T-helper 2 cell treated with Interferon-gamma antibody and Interleukin-4, amounts not matched to agents 100 ng/mL and 5 ng/mL, for 36 hours (primary cell): ENCODE results near the gene HOXD13. TPM values are rescaled to one million over a fixed set of nuclear protein-coding genes. Genes with fewer than 3 reads are reported as not detected.

Experiments
- intact Hi-C: fragments of 100-400 bp; cut with micrococcal nuclease; formaldehyde crosslinking; loops from one replicate; pipeline ENCODE4 v1.15.1; 2023
- total RNA-seq: library from RNA; stranded (reverse); gene quantifications from 2 replicates; pipeline ENCODE4 v1.2.3, GENCODE V29; 2022

HOXD13 gene
- total RNA-seq, 1 donor from 2014 or later: not detected

- intact Hi-C loops: loop anchor here (1.0 to 5.0 kb wide), 5 partner anchors 315 to 1007 kb away; no protein-coding TSS in a partner anchor
These were observed 48.2 kb downstream of the HOXD13 start for GRCh38 chr2:176140513-176141317.

GRCh38 chr2:176142281-176142680, 49.8 kb downstream of the HOXD13 start:
- intact Hi-C loops: loop anchor here (5.0 kb wide), 3 partner anchors 410 to 1005 kb away; no protein-coding TSS in a partner anchor

Other genes starting within 250 kb of the HOXD13 start
- 37.4 and 38.7 TPM in 2 replicates for gene LNPK, start 90.5 kb upstream of the HOXD13 start, total RNA-seq
- gene EVX2, start 8.8 kb upstream of the HOXD13 start, total RNA-seq: not detected in 2 replicates
- gene HOXD12, start 7.1 kb downstream of the HOXD13 start, total RNA-seq: not detected in 2 replicates
- gene HOXD11, start 14.6 kb downstream of the HOXD13 start, total RNA-seq: not detected in 2 replicates
- gene HOXD10, start 24.1 kb downstream of the HOXD13 start, total RNA-seq: not detected in 2 replicates
- gene HOXD9, start 30.0 kb downstream of the HOXD13 start, total RNA-seq: not detected in 2 replicates
- not detected in 2 replicates for gene HOXD8, start 37.0 kb downstream of the HOXD13 start, total RNA-seq
- not detected in 2 replicates for gene HOXD4, start 58.8 kb downstream of the HOXD13 start, total RNA-seq
- gene HOXD3, start 64.6 kb downstream of the HOXD13 start, total RNA-seq: not detected in 2 replicates
- gene HOXD1, start 95.9 kb downstream of the HOXD13 start, total RNA-seq: not detected in 2 replicates
- 15.8 TPM in 2 replicates for gene MTX2, start 176.7 kb downstream of the HOXD13 start, total RNA-seq